Lower leg skin (tissue), 4 donors: ENCODE data around the gene CSMD2. TPM values are rescaled to one million over a fixed set of nuclear protein-coding genes. Genes with fewer than 3 reads are reported as not detected.
A peak's percentile ranks its signal among the peaks of the same experiment; 100 is the strongest.

Experiments used
- DNase-seq, 2 donors: peaks; one replicate each; pipeline ENCODE4 v3.0.0-alpha.2; 2019; ENCODE audit warnings: low spot score in 2 of 2
- H3K4me3 ChIP-seq: fragments of 200-600 bp; sonication (generic); 2 replicates; pipeline ENCODE4 v1.5.1; 2017; ENCODE audit warnings: mild to moderate bottlenecking, low read depth; ENCODE audit not compliant: poor library complexity, severe bottlenecking
- CTCF ChIP-seq, 3 donors: fragments of 450-650 bp; IDR thresholded peaks; one replicate each; pipeline ENCODE4 v1.5.1; 2016; ENCODE audit warnings: antibody characterized with exemption in 3 of 3, mild to moderate bottlenecking in 3 of 3, moderate library complexity in 2 of 3
- POLR2A ChIP-seq, 2 donors: fragments of 450-650 bp; IDR thresholded peaks; one replicate each; pipeline ENCODE4 v1.6.1; 2016 to 2017; ENCODE audit warnings: antibody characterized with exemption in 2 of 2, mild to moderate bottlenecking in 1 of 2, moderate library complexity in 1 of 2
- WGBS, 2 donors: methylation state at CpG; one replicate each; pipeline ENCODE4 v1.1.5; 2018; 5-methylcytosine and 5-hydroxymethylcytosine counted together
- intact Hi-C: fragments of 100-400 bp; cut with DNase I; formaldehyde crosslinking; loops from one replicate; pipeline ENCODE4 v1.15.0; 2023; ENCODE audit warnings: low total_unique reads
- total RNA-seq, 4 donors: library from RNA; depleted of rRNA; stranded (reverse); fragments of >200 nt; gene quantifications; one replicate each; pipeline ENCODE4 v1.1.0, GENCODE V29; 2016

CSMD2 gene
- total RNA-seq, 4 donors from 2014 or later = 0.11 to 1.0 TPM; not detected in 2

DNA sequence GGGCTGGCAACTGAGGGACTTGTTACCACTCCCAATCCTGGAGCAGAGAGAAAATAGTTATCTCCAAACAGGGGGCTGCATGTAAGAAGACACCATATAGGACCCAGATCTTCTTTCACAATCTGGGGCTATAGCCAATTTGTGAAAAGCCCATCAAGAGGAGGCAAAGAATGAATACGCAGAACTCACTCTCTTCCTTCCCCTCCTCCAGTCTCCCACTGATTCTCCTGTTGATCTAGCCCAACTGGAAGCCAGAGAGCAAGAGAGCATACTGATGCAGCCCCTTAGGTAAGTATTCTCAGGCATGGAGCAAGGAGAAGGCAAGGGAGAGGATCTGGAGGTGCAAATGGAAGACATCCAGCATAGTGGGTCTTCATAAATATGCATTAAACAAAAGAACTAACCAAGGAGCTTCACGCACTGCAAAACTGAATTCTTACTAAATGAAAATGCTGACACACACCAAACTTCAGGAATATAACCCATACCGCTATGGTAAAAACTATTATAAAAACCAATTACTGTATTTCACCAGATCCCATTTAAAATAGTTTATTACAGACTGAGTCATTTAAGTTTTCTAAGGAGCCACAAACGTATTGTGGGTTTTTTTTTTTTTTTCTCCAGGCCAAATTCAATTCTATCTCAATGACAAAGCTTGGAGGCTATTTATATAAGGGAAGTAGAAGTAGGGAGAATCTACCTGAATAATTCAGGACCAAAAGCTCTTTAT, 316.7 kb downstream of the CSMD2 start:
- no peak overlapping the region for H3K4me3 ChIP-seq
- WGBS, 2 donors = 70 to 78% methylated on average over 4 of the region's 4 CpGs
- no peak for DNase-seq
- intact Hi-C loops = no loop called here
- TF ChIP-seq CTCF (IDR thresholded peaks at IDR 0.05) (no peak), POLR2A (IDR thresholded peaks at IDR 0.05) (no peak)

- WGBS, 2 donors = 92 to 96% methylated on average over 8 of the region's 8 CpGs
- intact Hi-C loops = no loop called here
- TF ChIP-seq CTCF (IDR thresholded peaks at IDR 0.05) (no peak), POLR2A (IDR thresholded peaks at IDR 0.05) (no peak)
- DNase-seq = peak in 1 of 2 donors; percentile 70
- H3K4me3 ChIP-seq = no peak overlapping the region
Observed at GRCh38 chr1:33846861-33847260, 318.2 kb downstream of the CSMD2 start.

DNA sequence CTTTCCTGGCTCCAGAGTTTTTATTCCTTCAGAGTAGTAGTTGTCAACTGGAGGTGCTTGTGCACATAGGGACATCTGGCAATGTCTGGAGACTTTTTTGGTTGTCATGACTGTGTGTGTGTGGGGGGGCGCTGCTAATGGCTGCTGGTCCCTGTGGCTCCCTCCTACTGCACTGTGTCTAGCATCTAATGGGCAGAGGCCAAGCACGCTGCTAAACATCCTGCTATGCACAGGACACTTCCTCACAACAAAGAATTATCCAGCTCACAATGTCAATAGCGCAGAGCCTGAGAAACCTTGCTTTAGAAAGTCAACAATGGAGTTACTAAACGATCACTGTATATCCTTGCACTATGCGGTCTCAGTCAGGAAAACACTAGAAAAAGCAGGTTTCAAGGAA, 320.9 kb downstream of the CSMD2 start:
- 88 to 92% methylated on average over 5 of the region's 5 CpGs for WGBS, 2 donors
- intact Hi-C loops = no loop called here
- H3K4me3 ChIP-seq = no peak overlapping the region
- no peak for TF ChIP-seq CTCF (IDR thresholded peaks at IDR 0.05)
- TF ChIP-seq POLR2A (IDR thresholded peaks at IDR 0.05) = no peak
- peak in 1 of 2 donors; percentile 26 for DNase-seq

- H3K4me3 ChIP-seq = no peak overlapping the region
- peak in 1 of 2 donors; percentile 34 for DNase-seq
- intact Hi-C loops = no loop called here
- TF ChIP-seq CTCF (IDR thresholded peaks at IDR 0.05) = no peak
- no peak for TF ChIP-seq POLR2A (IDR thresholded peaks at IDR 0.05)
- WGBS, 2 donors = 87% methylated on average over 5 of the region's 5 CpGs
Observed at GRCh38 chr1:33842348-33842747, 322.7 kb downstream of the CSMD2 start.

- no peak overlapping the region for H3K4me3 ChIP-seq
- 43 to 45% methylated on average over 1 of the region's 1 CpG for WGBS, 2 donors
- intact Hi-C loops = no loop called here
- TF ChIP-seq POLR2A (IDR thresholded peaks at IDR 0.05) = no peak
- no peak for TF ChIP-seq CTCF (IDR thresholded peaks at IDR 0.05)
- peak in 1 of 2 donors; percentile 6 for DNase-seq
Observed at GRCh38 chr1:33841494-33841893, 323.5 kb downstream of the CSMD2 start.

- intact Hi-C loops = no loop called here
- 90 to 94% methylated on average over 3 of the region's 3 CpGs for WGBS, 2 donors
- no peak for TF ChIP-seq CTCF (IDR thresholded peaks at IDR 0.05)
- no peak for DNase-seq
- H3K4me3 ChIP-seq = no peak overlapping the region
Observed at GRCh38 chr1:33837635-33838034, 327.4 kb downstream of the CSMD2 start.
